ENCODE results near the gene TDRD12.

TDRD12 gene

GRCh38 chr19:32863301-32863700 is 143.7 kb downstream of the TDRD12 start:
- TF ChIP-seq REST (IDR thresholded peaks at IDR 0.05; ENCODE audit: low read depth) (no peak), TAF1 (IDR thresholded peaks at IDR 0.05; ENCODE audit: low read depth) (no peak), RAD21 (IDR thresholded peaks at IDR 0.05; ENCODE audit: low read depth) (no peak), YY1 (IDR thresholded peaks at IDR 0.05; ENCODE audit: low read depth) (no peak), EP300 (IDR thresholded peaks at IDR 0.05; ENCODE audit: borderline replicate concordance) (no peak), USF1 (IDR thresholded peaks at IDR 0.05) (no peak), CEBPB (IDR thresholded peaks at IDR 0.05) (no peak)

- no peak for TF ChIP-seq CREB1 (IDR thresholded peaks at IDR 0.05; ENCODE audit: low read depth)
Measured at GRCh38 chr19:32863841-32864240, 144.3 kb downstream of the TDRD12 start.

GRCh38 chr19:32864318-32865007 is 144.9 kb downstream of the TDRD12 start:
- no peak for TF ChIP-seq RAD21 (IDR thresholded peaks at IDR 0.05; ENCODE audit: low read depth)
- TF ChIP-seq CREB1 (IDR thresholded peaks at IDR 0.05; ENCODE audit: low read depth), result no peak
- TF ChIP-seq NFIC (IDR thresholded peaks at IDR 0.05), result no peak
- TF ChIP-seq EGR1 (IDR thresholded peaks at IDR 0.05), result no peak
- no peak for TF ChIP-seq TAF1 (IDR thresholded peaks at IDR 0.05; ENCODE audit: low read depth)
- no peak for TF ChIP-seq ZBTB7A (IDR thresholded peaks at IDR 0.05; ENCODE audit: low read depth)
- TF ChIP-seq USF1 (IDR thresholded peaks at IDR 0.05), result no peak
- TF ChIP-seq CEBPB (IDR thresholded peaks at IDR 0.05), result no peak
- no peak for TF ChIP-seq FOXM1 (IDR thresholded peaks at IDR 0.05; ENCODE audit: borderline replicate concordance, low read depth)
- no peak for TF ChIP-seq TEAD4 (IDR thresholded peaks at IDR 0.05)
- no peak for TF ChIP-seq TCF12 (IDR thresholded peaks at IDR 0.05; ENCODE audit: low read depth)
- TF ChIP-seq EP300 (IDR thresholded peaks at IDR 0.05; ENCODE audit: borderline replicate concordance), result no peak
- TF ChIP-seq YY1 (IDR thresholded peaks at IDR 0.05; ENCODE audit: low read depth), result no peak
- TF ChIP-seq MAX (IDR thresholded peaks at IDR 0.05), result no peak

- no peak for TF ChIP-seq FOXM1 (IDR thresholded peaks at IDR 0.05; ENCODE audit: borderline replicate concordance, low read depth)
- TF ChIP-seq CEBPB (IDR thresholded peaks at IDR 0.05), result no peak
- no peak for TF ChIP-seq MAX (IDR thresholded peaks at IDR 0.05)
- no peak for TF ChIP-seq TAF1 (IDR thresholded peaks at IDR 0.05; ENCODE audit: low read depth)
- no peak for TF ChIP-seq TEAD4 (IDR thresholded peaks at IDR 0.05)
- TF ChIP-seq USF1 (IDR thresholded peaks at IDR 0.05), result no peak
- TF ChIP-seq REST (IDR thresholded peaks at IDR 0.05; ENCODE audit: low read depth), result no peak
- no peak for TF ChIP-seq NFIC (IDR thresholded peaks at IDR 0.05)
- TF ChIP-seq RAD21 (IDR thresholded peaks at IDR 0.05; ENCODE audit: low read depth), result no peak
- TF ChIP-seq CREB1 (IDR thresholded peaks at IDR 0.05; ENCODE audit: low read depth), result no peak
- no peak for TF ChIP-seq ZBTB7A (IDR thresholded peaks at IDR 0.05; ENCODE audit: low read depth)
- no peak for TF ChIP-seq TCF12 (IDR thresholded peaks at IDR 0.05; ENCODE audit: low read depth)
- no peak for TF ChIP-seq EGR1 (IDR thresholded peaks at IDR 0.05)
- TF ChIP-seq YY1 (IDR thresholded peaks at IDR 0.05; ENCODE audit: low read depth), result no peak
- no peak for TF ChIP-seq EP300 (IDR thresholded peaks at IDR 0.05; ENCODE audit: borderline replicate concordance)
Measured at GRCh38 chr19:32865326-32865725, 145.8 kb downstream of the TDRD12 start.

GRCh38 chr19:32866061-32866460 is 146.5 kb downstream of the TDRD12 start:
- no peak for TF ChIP-seq CEBPB (IDR thresholded peaks at IDR 0.05)
- TF ChIP-seq MAX (IDR thresholded peaks at IDR 0.05), result no peak
- no peak for TF ChIP-seq YY1 (IDR thresholded peaks at IDR 0.05; ENCODE audit: low read depth)
- no peak for TF ChIP-seq TAF1 (IDR thresholded peaks at IDR 0.05; ENCODE audit: low read depth)
- TF ChIP-seq ZBTB7A (IDR thresholded peaks at IDR 0.05; ENCODE audit: low read depth), result no peak
- no peak for TF ChIP-seq NFIC (IDR thresholded peaks at IDR 0.05)
- no peak for TF ChIP-seq EP300 (IDR thresholded peaks at IDR 0.05; ENCODE audit: borderline replicate concordance)
- TF ChIP-seq USF1 (IDR thresholded peaks at IDR 0.05), result no peak
- TF ChIP-seq EGR1 (IDR thresholded peaks at IDR 0.05), result no peak
- no peak for TF ChIP-seq REST (IDR thresholded peaks at IDR 0.05; ENCODE audit: low read depth)
- TF ChIP-seq RAD21 (IDR thresholded peaks at IDR 0.05; ENCODE audit: low read depth), result no peak; the same call in 1 of the 2 replicates
- TF ChIP-seq TEAD4 (IDR thresholded peaks at IDR 0.05), result no peak
- TF ChIP-seq TCF12 (IDR thresholded peaks at IDR 0.05; ENCODE audit: low read depth), result no peak
- TF ChIP-seq CREB1 (IDR thresholded peaks at IDR 0.05; ENCODE audit: low read depth), result no peak
- no peak for TF ChIP-seq FOXM1 (IDR thresholded peaks at IDR 0.05; ENCODE audit: borderline replicate concordance, low read depth)
